CD4-positive, alpha-beta T cell treated with Interferon gamma for 1 hour (primary cell): Measurements from ENCODE around the gene EDNRA.

Source experiments
- DNase-seq: peaks from one replicate; pipeline ENCODE4 v3.0.0-alpha.2; 2020

The EDNRA gene

GRCh38 chr4:147591106-147591505 lies 110.2 kb downstream of the EDNRA start:
- no peak for DNase-seq

GRCh38 chr4:147594107-147594506 lies 113.2 kb downstream of the EDNRA start:
- DNase-seq, result no peak
